K562 (cell line): Measurements from ENCODE around the gene SLC6A4. TPM values are rescaled to one million over a fixed set of nuclear protein-coding genes. Genes with fewer than 3 reads are reported as not detected.

Experiments
- ATAC-seq: fragments of 200-7000 bp; cut with Tn5 transposase; 3 replicates; pipeline ENCODE4 v1.9.1; 2020; ENCODE audit warnings: moderate library complexity
- BruUV-seq: library from RNA; stranded (reverse); fragments of 400-500 nt; replicated peaks from 2 replicates; lab custom pipeline; 2021; lab: Mats Ljungman, UMichigan
- CTCF ChIA-PET: fragments of 300-600 bp; formaldehyde crosslinking; extraction: SDS; loops from one replicate; lab custom pipeline; 2021; ENCODE audit warnings: low intra/inter-chr PET ratio; lab: Yijun Ruan, JAX
- POLR2A ChIA-PET: fragments of 300-600, 350-650 bp; sonication (Branson Sonifier 250); formaldehyde crosslinking; extraction: SDS; loops from one replicate; lab custom pipeline; 2021; ENCODE audit warnings: antibody characterized with exemption, inconsistent platforms; lab: Yijun Ruan, JAX
- DNase-seq, 4 experiments: peaks; one replicate each; pipeline versions ENCODE4 v3.0.0 to v3.0.0-alpha.2; 2011 to 2018; ENCODE audit warnings: low spot score in 3 of 4, mixed read lengths in 3 of 4; ENCODE audit errors: extremely low read depth in 1 of 4
- FAIRE-seq: peaks from 2 replicates; lab custom pipeline; 2011; peaks lifted over from hg19 to GRCh38; lab: Jason Lieb, UNC
- H2AFZ ChIP-seq: 2 replicates; pipeline ENCODE4 v1.6.0; 2011; ENCODE audit warnings: low read depth, low read length, control low read depth, inconsistent platforms
- H3K27ac ChIP-seq: fragments of 200-600 bp; 3 replicates; pipeline ENCODE4 v1.8.0; 2011; ENCODE audit warnings: low read depth, mild to moderate bottlenecking, control low read depth, inconsistent platforms, low read length, moderate library complexity, mixed read lengths; ENCODE audit errors: extremely low read depth
- H3K27me3 ChIP-seq, 2 experiments: fragments of 300-600 bp in 1 of 2; 2 replicates in 1 of 2; 3 replicates in 1 of 2; pipeline versions ENCODE4 v1.6.0 to v1.8.0; 2011; ENCODE audit warnings: inconsistent platforms in 2 of 2, low read length in 2 of 2, mild to moderate bottlenecking in 1 of 2, mixed read lengths in 1 of 2, moderate library complexity in 1 of 2; ENCODE audit not compliant: control insufficient read depth in 2 of 2, insufficient read depth in 2 of 2
- H3K36me3 ChIP-seq: fragments of 300-600 bp; 3 replicates; pipeline ENCODE4 v1.8.0; 2011; ENCODE audit warnings: mild to moderate bottlenecking, low read length, inconsistent platforms; ENCODE audit not compliant: control insufficient read depth, insufficient read depth
- H3K4me1 ChIP-seq, 2 experiments: fragments of 200-600 bp in 1 of 2; replicated peaks in 1 of 2; 2 replicates in 1 of 2; 3 replicates in 1 of 2; pipeline versions ENCODE4 v1.5.1 to v1.8.0; 2011; ENCODE audit warnings: inconsistent platforms in 2 of 2, low read length in 2 of 2, mild to moderate bottlenecking in 1 of 2, mixed read lengths in 1 of 2, moderate library complexity in 1 of 2; ENCODE audit not compliant: control insufficient read depth in 2 of 2, insufficient read depth in 2 of 2
- H3K4me2 ChIP-seq: 2 replicates; pipeline ENCODE4 v1.6.1; 2011; ENCODE audit warnings: low read length, control low read depth, inconsistent platforms, mixed read lengths; ENCODE audit not compliant: insufficient read depth
- H3K4me3 ChIP-seq: fragments of 200-600 bp; sonication (generic), shearing (Covaris generic); 2 replicates; pipeline ENCODE4 v1.5.1; 2016; ENCODE audit warnings: control low read depth, inconsistent platforms
- H3K79me2 ChIP-seq: fragments of 200-600 bp; 3 replicates; pipeline ENCODE4 v1.8.0; 2011; ENCODE audit warnings: low read length, inconsistent platforms; ENCODE audit not compliant: control insufficient read depth, insufficient read depth
- H3K9ac ChIP-seq, 2 experiments: 2 replicates each; pipeline versions ENCODE4 v1.6.0 to v1.6.1; 2011; ENCODE audit warnings: low read depth in 2 of 2, low read length in 2 of 2, control low read depth in 1 of 2, inconsistent platforms in 1 of 2, mild to moderate bottlenecking in 1 of 2, mixed read lengths in 1 of 2; ENCODE audit not compliant: insufficient read depth in 1 of 2
- H3K9me1 ChIP-seq: one replicate; pipeline ENCODE4 v1.6.0; 2011; ENCODE audit warnings: inconsistent platforms, mild to moderate bottlenecking, low read length, moderate library complexity; ENCODE audit not compliant: control insufficient read depth, insufficient read depth
- H3K9me3 ChIP-seq: replicated peaks from 2 replicates; pipeline ENCODE4 v1.5.1; 2011; ENCODE audit warnings: low read depth, low read length, inconsistent platforms; ENCODE audit not compliant: control insufficient read depth, insufficient read depth
- H4K20me1 ChIP-seq: replicated peaks from 2 replicates; pipeline ENCODE4 v1.6.1; 2011; ENCODE audit warnings: low read length, inconsistent platforms, mixed read lengths; ENCODE audit not compliant: control insufficient read depth, insufficient read depth
- MCM3 ChIP-seq: fragments of 450-650 bp; IDR thresholded peaks from 2 replicates; pipeline ENCODE4 v1.6.1; 2016
- PHF21A ChIP-seq: fragments of 450-650 bp; IDR thresholded peaks from 2 replicates; pipeline ENCODE4 v1.6.1; 2017; ENCODE audit warnings: low read depth, borderline replicate concordance
- RBM22 ChIP-seq: fragments of 200-400 bp; formaldehyde crosslinking; IDR thresholded peaks from 2 replicates; pipeline ENCODE4 v1.6.1; 2018; ENCODE audit warnings: low read length, low read depth; ENCODE audit not compliant: poor library complexity, severe bottlenecking
- SMAD2 ChIP-seq: fragments of 150-350 bp; IDR thresholded peaks from 2 replicates; pipeline ENCODE4 v1.6.1; 2014; ENCODE audit warnings: low read depth, mild to moderate bottlenecking, low read length
- WGBS: fragments of 100-300 bp; shearing (Covaris generic); methylation state at CpG from one replicate; pipeline ENCODE4 v1.1.6; 2016; ENCODE audit warnings: low coverage, mixed read lengths; ENCODE audit not compliant: insufficient coverage; ENCODE audit errors: missing lambda C conversion rate; 5-methylcytosine and 5-hydroxymethylcytosine counted together
- in situ Hi-C: fragments of 300-500 bp; cut with MboI; formaldehyde crosslinking; loops from 4 replicates; pipeline ENCODE4 v1.15.0; 2018; ENCODE audit warnings: inconsistent platforms, mixed read lengths
- intact Hi-C: fragments of 100-400 bp; cut with micrococcal nuclease; formaldehyde crosslinking; loops from 2 replicates; pipeline ENCODE4 v1.14.2; 2022
- polyA plus RNA-seq, 8 experiments: library from polyadenylated mRNA; depleted of rRNA in 4 of 8; stranded (reverse) in 5 of 8; unstranded in 3 of 8; fragments of >200 nt; fragmentation: Nextera tagmentation in 2 of 8; fragmentation: Illumina TruSeq in 1 of 8; extraction: Ambion mirVana in 2 of 8; extraction: Trizol in 1 of 8; gene quantifications; 2 replicates each; pipeline versions ENCODE4 v1.2.1 to v1.2.3, GENCODE V29; 2011 to 2014; ENCODE audit warnings: inconsistent platforms in 1 of 8, missing spikeins in 1 of 8
- total RNA-seq, 7 experiments: library from RNA; depleted of rRNA in 6 of 7; stranded (reverse); fragments of >200 nt in 6 of 7; fragmentation: Illumina TruSeq in 2 of 7; extraction: Trizol in 2 of 7; gene quantifications; 2 replicates each; pipeline versions ENCODE4 v1.2.1 to v1.2.3, GENCODE V29; 2011 to 2021; ENCODE audit warnings: low replicate concordance in 1 of 7

SLC6A4 gene
- total and polyA plus RNA-seq, 9 of the 15 experiments (the other 6 are each of a cell fraction or from before 2014, with no cell fraction given) = 0.05 to 0.09 (median 0.07) TPM; not detected in 6

DNA sequence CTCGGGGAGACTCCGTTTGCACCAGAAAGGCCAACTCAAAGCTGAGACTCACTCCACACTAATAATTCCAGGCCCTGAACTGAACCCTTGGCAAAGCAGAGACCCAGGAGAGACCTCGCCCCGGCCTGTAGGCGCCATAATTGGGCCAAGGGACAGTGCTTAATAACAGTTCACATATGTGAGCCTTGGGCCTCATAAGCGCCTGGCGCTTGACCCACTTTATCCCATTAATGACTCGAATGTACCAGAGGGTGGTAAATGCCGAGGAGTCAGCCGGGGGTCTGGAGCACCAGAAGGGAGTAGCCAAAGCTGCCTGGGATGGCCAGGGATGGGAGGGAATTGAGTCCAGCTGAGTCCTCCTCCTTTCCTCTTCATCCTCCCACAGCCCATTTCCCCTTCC, 24.6 kb downstream of the SLC6A4 start:
- ChIA-PET POLR2A (interaction anchor here (0.6 kb wide), 1 partner anchor 222 kb away, joined by 3 read pairs; no protein-coding TSS in a partner anchor), CTCF (no interaction called here)
- FAIRE-seq (no peak), ATAC-seq (no peak), DNase-seq (no peak)
- Histone ChIP-seq H2AFZ (no peak overlapping the region), H3K4me3 (no peak overlapping the region), H4K20me1 (no peaks in the 10 kb centered on the region), H3K27me3 (peaks cover 9 to 32% of the 10 kb centered on the region in 2 experiments; a peak in 4 of 5 replicates), H3K9me1 (no peaks in the 10 kb centered on the region), H3K9ac (no peak overlapping the region), H3K4me1 (no peaks in the 10 kb centered on the region), H3K79me2 (no peaks in the 10 kb centered on the region), H3K27ac (no peak overlapping the region), H3K9me3 (no peaks in the 10 kb centered on the region), H3K36me3 (no peaks in the 10 kb centered on the region), H3K4me2 (no peak overlapping the region)
- TF ChIP-seq MCM3 (no peak), PHF21A (no peak), RBM22 (no peak)
- no TSS peak for BruUV-seq
- in situ Hi-C loops (no loop called here), intact Hi-C loops (no loop called here)
- WGBS = 36% methylated on average over 10 of the region's 10 CpGs

DNA sequence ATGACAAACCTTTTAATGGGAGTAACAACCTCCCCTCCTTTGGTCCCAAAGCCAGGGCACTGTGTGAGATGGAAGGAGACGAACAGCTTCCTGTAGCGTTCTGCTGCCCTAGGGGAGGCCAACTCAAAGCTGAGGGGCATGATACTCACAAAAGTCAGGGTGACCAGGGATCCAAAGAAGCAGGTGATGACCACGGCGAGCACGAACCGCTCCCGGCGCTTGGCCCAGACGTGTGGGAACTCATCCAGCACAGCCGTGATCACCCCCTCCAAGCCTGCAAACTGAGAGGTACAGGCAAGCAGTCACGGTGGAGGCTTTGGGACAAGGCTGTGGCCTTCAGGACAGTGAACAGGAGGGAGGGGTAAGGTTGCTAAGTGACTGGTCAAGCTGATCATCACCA, 25.1 kb downstream of the SLC6A4 start:
- H3K27me3 ChIP-seq = peaks cover 9 to 32% of the 10 kb centered on the region in 2 experiments; a peak in 4 of 5 replicates
- DNase-seq (no peak), FAIRE-seq (no peak), ATAC-seq (no peak; the same call in 2 of the 3 replicates)
- intact Hi-C loops (no loop called here), in situ Hi-C loops (no loop called here)
- H3K9me3 ChIP-seq = no peaks in the 10 kb centered on the region
- 9% methylated on average over 11 of the region's 11 CpGs for WGBS
- BruUV-seq = no TSS peak
- H3K27ac ChIP-seq = no peak overlapping the region
- no peak overlapping the region for H3K9ac ChIP-seq
- no peak overlapping the region for H3K4me3 ChIP-seq
- no peaks in the 10 kb centered on the region for H4K20me1 ChIP-seq
- no peak overlapping the region for H3K4me2 ChIP-seq
- H3K79me2 ChIP-seq = no peaks in the 10 kb centered on the region
- no peak for TF ChIP-seq SMAD2
- TF ChIP-seq, all 486 proteins: peak for 0
- no peak overlapping the region for H2AFZ ChIP-seq
- H3K36me3 ChIP-seq = no peaks in the 10 kb centered on the region
- no peaks in the 10 kb centered on the region for H3K9me1 ChIP-seq
- ChIA-PET CTCF (no interaction called here), POLR2A (interaction anchor here (0.6 kb wide), 1 partner anchor 223 kb away, joined by 3 read pairs; no protein-coding TSS in a partner anchor)
- H3K4me1 ChIP-seq = no peaks in the 10 kb centered on the region
